Astrocyte (in vitro differentiated cells and primary cell): ENCODE data around the gene TGOLN2.

Experiments used
- CTCF ChIP-seq: IDR thresholded peaks from 2 replicates; pipeline ENCODE4 v1.5.1; 2011; ENCODE audit warnings: low read depth, mild to moderate bottlenecking, inconsistent platforms, low read length, moderate library complexity; ENCODE audit not compliant: insufficient read depth
- EZH2 ChIP-seq: IDR thresholded peaks from 2 replicates; pipeline ENCODE4 v1.6.1; 2012; ENCODE audit warnings: mild to moderate bottlenecking, low read length, inconsistent platforms; ENCODE audit not compliant: insufficient read depth

- no peak for TF ChIP-seq CTCF
- TF ChIP-seq EZH2: no peak
Measured at GRCh38 chr2:85357736-85358135, 29.9 kb upstream of the TGOLN2 start.
